SK-N-SH treated with all-trans-retinoic acid at 6 μM for 48 hours (cell line): ENCODE data around the gene DVL1.

Experiments
- ATAC-seq: fragments of 200-7000 bp; cut with Tn5 transposase; 3 replicates; pipeline ENCODE4 v1.9.1; 2020; ENCODE audit warnings: mild to moderate bottlenecking, moderate library complexity
- ARNTL ChIP-seq: fragments of 450-650 bp; formaldehyde crosslinking; IDR thresholded peaks from 2 replicates; pipeline ENCODE4 v1.5.0; 2020; ENCODE audit warnings: low read depth, mild to moderate bottlenecking, moderate library complexity, borderline replicate concordance
- BACH2 ChIP-seq: fragments of 250-450 bp; sonication (Bioruptor Pico); IDR thresholded peaks from 2 replicates; pipeline ENCODE4 v1.9.0; 2021; ENCODE audit warnings: mild to moderate bottlenecking, borderline replicate concordance
- CREB5 ChIP-seq: fragments of 250-450 bp; sonication (Bioruptor Pico); IDR thresholded peaks from 2 replicates; pipeline ENCODE4 v1.5.1; 2020; ENCODE audit warnings: low read depth, mild to moderate bottlenecking, moderate library complexity
- CSDC2 ChIP-seq: fragments of 250-450 bp; sonication (Bioruptor Pico); IDR thresholded peaks from 2 replicates; pipeline ENCODE4 v1.5.0; 2020; ENCODE audit warnings: mild to moderate bottlenecking, moderate library complexity
- CSRNP3 ChIP-seq: fragments of 250-450 bp; sonication (Bioruptor Pico); IDR thresholded peaks from 2 replicates; pipeline ENCODE4 v1.5.1; 2021; ENCODE audit warnings: mild to moderate bottlenecking, moderate library complexity
- GLIS3 ChIP-seq: fragments of 250-450 bp; sonication (Bioruptor Pico); IDR thresholded peaks from 2 replicates; pipeline ENCODE4 v1.5.0; 2020; ENCODE audit warnings: mild to moderate bottlenecking, moderate library complexity
- OSR1 ChIP-seq: fragments of 250-450 bp; sonication (Bioruptor Pico); IDR thresholded peaks from 2 replicates; pipeline ENCODE4 v1.8.0; 2022; ENCODE audit warnings: moderate library complexity, mild to moderate bottlenecking, inconsistent platforms
- PATZ1 ChIP-seq: fragments of 250-450 bp; sonication (Bioruptor Pico); IDR thresholded peaks from 2 replicates; pipeline ENCODE4 v1.8.0; 2020; ENCODE audit warnings: mild to moderate bottlenecking, moderate library complexity, borderline replicate concordance
- POU6F1 ChIP-seq: fragments of 250-450 bp; sonication (Bioruptor Pico); IDR thresholded peaks from 2 replicates; pipeline ENCODE4 v1.8.0; 2021; ENCODE audit warnings: low read depth, mild to moderate bottlenecking, moderate library complexity, borderline replicate concordance
- PPARA ChIP-seq: fragments of 250-450 bp; sonication (Bioruptor Pico); IDR thresholded peaks from 2 replicates; pipeline ENCODE4 v1.5.0; 2020; ENCODE audit warnings: mild to moderate bottlenecking, borderline replicate concordance
- RARB ChIP-seq: fragments of 250-450 bp; sonication (Bioruptor Pico); IDR thresholded peaks from 2 replicates; pipeline ENCODE4 v1.8.0; 2021; ENCODE audit warnings: mild to moderate bottlenecking, moderate library complexity
- TCF4 ChIP-seq: fragments of 250-450 bp; sonication (Bioruptor Pico); IDR thresholded peaks from 2 replicates; pipeline ENCODE4 v1.8.0; 2021; ENCODE audit warnings: mild to moderate bottlenecking, moderate library complexity, borderline replicate concordance
- TOX ChIP-seq: fragments of 250-450 bp; sonication (Bioruptor Pico); IDR thresholded peaks from 2 replicates; pipeline ENCODE4 v1.8.0; 2021; ENCODE audit warnings: mild to moderate bottlenecking, moderate library complexity, borderline replicate concordance
- TSHZ2 ChIP-seq: fragments of 250-450 bp; sonication (Bioruptor Pico); IDR thresholded peaks from 2 replicates; pipeline ENCODE4 v1.5.0; 2020; ENCODE audit warnings: mild to moderate bottlenecking, moderate library complexity
- ZFP30 ChIP-seq: fragments of 450-650 bp; formaldehyde crosslinking; IDR thresholded peaks from 2 replicates; pipeline ENCODE4 v1.5.0; 2022; ENCODE audit warnings: mild to moderate bottlenecking, moderate library complexity
- ZNF565 ChIP-seq: fragments of 450-650 bp; formaldehyde crosslinking; conservative IDR thresholded peaks from 2 replicates; pipeline ENCODE4 v1.5.0; 2020; ENCODE audit warnings: low read depth, mild to moderate bottlenecking, moderate library complexity
- ZNF8 ChIP-seq: fragments of 450-650 bp; formaldehyde crosslinking; IDR thresholded peaks from 2 replicates; pipeline ENCODE4 v1.5.0; 2020; ENCODE audit warnings: mild to moderate bottlenecking, moderate library complexity

DVL1 gene

GRCh38 chr1:1286313-1287261 is 62.6 kb downstream of the DVL1 start:
- no peak for ATAC-seq

More at GRCh38 chr1:1286313-1287261, 62.6 kb downstream of the DVL1 start:
- no peak for TF ChIP-seq CSRNP3 (CRISPR knock-in tag)
- no peak for TF ChIP-seq PPARA (CRISPR knock-in tag)
- TF ChIP-seq TSHZ2 (CRISPR knock-in tag) = no peak
- TF ChIP-seq TCF4 (CRISPR knock-in tag) = no peak
- no peak for TF ChIP-seq OSR1 (CRISPR knock-in tag)
- TF ChIP-seq PATZ1 (CRISPR knock-in tag) = no peak
- TF ChIP-seq ARNTL (CRISPR knock-in tag) = no peak
- TF ChIP-seq GLIS3 = no peak
- no peak for TF ChIP-seq ZFP30 (CRISPR knock-in tag)
- TF ChIP-seq CREB5 (CRISPR knock-in tag) = no peak
- TF ChIP-seq BACH2 (CRISPR knock-in tag) = no peak
- TF ChIP-seq CSDC2 (CRISPR knock-in tag) = no peak
- TF ChIP-seq ZNF8 (CRISPR knock-in tag) = no peak
- no peak for TF ChIP-seq RARB (CRISPR knock-in tag)
- no peak for TF ChIP-seq ZNF565 (CRISPR knock-in tag)
- no peak for TF ChIP-seq POU6F1
- TF ChIP-seq TOX (CRISPR knock-in tag) = no peak
- TF ChIP-seq, all 23 proteins: peak for 0
